ENCODE results near the gene SIMC1. TPM values are rescaled to one million over a fixed set of nuclear protein-coding genes. Genes with fewer than 3 reads are reported as not detected.

The SIMC1 gene
- total RNA-seq, 1 donor from 2014 or later = 10.9 TPM

- Histone ChIP-seq H3K4me3 (no peak overlapping the region), H3K36me3 (no peaks in the 10 kb centered on the region), H3F3A (ENCODE audit: low read depth) (no peaks in the 10 kb centered on the region), H3K79me2 (ENCODE audit: low read depth) (no peaks in the 10 kb centered on the region), H2AFZ (replicated peaks) (no peak overlapping the region), H3K27me3 (no peaks in the 10 kb centered on the region), H4K20me1 (ENCODE audit: low read depth) (peaks cover 11% of the 10 kb centered on the region), H3K27ac (no peak overlapping the region), H3K4me2 (no peak overlapping the region), H3K9me3 (ENCODE audit: low read depth) (no peaks in the 10 kb centered on the region), H3K9ac (no peak overlapping the region), H3K4me1 (no peaks in the 10 kb centered on the region)
- Mint-ChIP-seq H3K27ac (peak overlapping the region; percentile 7), H3K27me3 (ENCODE audit: insufficient read depth, low read depth) (no peaks in the 10 kb centered on the region), H3K4me1 (no peaks in the 10 kb centered on the region), H3K4me3 (no peak overlapping the region), H3K9me3 (no peaks in the 10 kb centered on the region), H3K36me3 (peaks cover 41% of the 10 kb centered on the region)
- TF ChIP-seq EZH2 (IDR thresholded peaks at IDR 0.05) (no peak), EZH2phosphoT487 (IDR thresholded peaks at IDR 0.05) (no peak), CTCF (IDR thresholded peaks at IDR 0.05) (no peak)
- DNase-seq (ENCODE audit: low spot score) = no peak
Observed at GRCh38 chr5:176317534-176318374, 79.5 kb downstream of the SIMC1 start.

- TF ChIP-seq CTCF (IDR thresholded peaks at IDR 0.05) (no peak), EZH2phosphoT487 (IDR thresholded peaks at IDR 0.05) (no peak), EZH2 (IDR thresholded peaks at IDR 0.05) (no peak)
- Mint-ChIP-seq H3K4me1 (no peaks in the 10 kb centered on the region), H3K27ac (no peak overlapping the region), H3K9me3 (no peaks in the 10 kb centered on the region), H3K36me3 (peaks cover 37% of the 10 kb centered on the region), H3K4me3 (no peak overlapping the region), H3K27me3 (ENCODE audit: insufficient read depth, low read depth) (no peaks in the 10 kb centered on the region)
- no peak overlapping the region for H3K9ac ChIP-seq
- H3K79me2 ChIP-seq (ENCODE audit: low read depth) = no peaks in the 10 kb centered on the region
- H3K4me1 ChIP-seq = no peaks in the 10 kb centered on the region
- H3K27me3 ChIP-seq = no peaks in the 10 kb centered on the region
- no peaks in the 10 kb centered on the region for H3K36me3 ChIP-seq
- H4K20me1 ChIP-seq (ENCODE audit: low read depth) = peaks cover 11% of the 10 kb centered on the region
- H3K4me3 ChIP-seq = no peak overlapping the region
- DNase-seq (ENCODE audit: low spot score) = no peak
- H3K4me2 ChIP-seq = no peak overlapping the region
- no peak overlapping the region for H3K27ac ChIP-seq
- H3F3A ChIP-seq (ENCODE audit: low read depth) = no peaks in the 10 kb centered on the region
- H3K9me3 ChIP-seq (ENCODE audit: low read depth) = no peaks in the 10 kb centered on the region
- no peak overlapping the region for H2AFZ ChIP-seq (replicated peaks)
Observed at GRCh38 chr5:176319827-176320554, 81.8 kb downstream of the SIMC1 start.

- no peak overlapping the region for H3K9ac ChIP-seq
- H3K27me3 ChIP-seq = no peaks in the 10 kb centered on the region
- no peaks in the 10 kb centered on the region for H3K79me2 ChIP-seq (ENCODE audit: low read depth)
- H3K4me1 ChIP-seq = no peaks in the 10 kb centered on the region
- H3K27ac ChIP-seq = no peak overlapping the region
- TF ChIP-seq CTCF (IDR thresholded peaks at IDR 0.05) = no peak
- no peak for TF ChIP-seq EZH2 (IDR thresholded peaks at IDR 0.05)
- peak; percentile 63 for TF ChIP-seq EZH2phosphoT487 (IDR thresholded peaks at IDR 0.05)
- no peak overlapping the region for H2AFZ ChIP-seq (replicated peaks)
- no peaks in the 10 kb centered on the region for H3K36me3 ChIP-seq
- H3K4me3 ChIP-seq = no peak overlapping the region
- peak; percentile 11 for DNase-seq (ENCODE audit: low spot score)
- Mint-ChIP-seq H3K4me1 (no peaks in the 10 kb centered on the region), H3K27me3 (ENCODE audit: insufficient read depth, low read depth) (no peaks in the 10 kb centered on the region), H3K9me3 (no peaks in the 10 kb centered on the region), H3K36me3 (peaks cover 31% of the 10 kb centered on the region), H3K4me3 (no peak overlapping the region), H3K27ac (no peak overlapping the region)
- H3K4me2 ChIP-seq = no peak overlapping the region
- H3F3A ChIP-seq (ENCODE audit: low read depth) = no peaks in the 10 kb centered on the region
- no peaks in the 10 kb centered on the region for H3K9me3 ChIP-seq (ENCODE audit: low read depth)
- H4K20me1 ChIP-seq (ENCODE audit: low read depth) = peaks cover 11% of the 10 kb centered on the region
Observed at GRCh38 chr5:176320577-176320976, 82.4 kb downstream of the SIMC1 start.
